GM11168 (cell line): ENCODE results near the gene SPRYD4.
"Not testable (repeated sequence)": the region's sequence is repeated elsewhere in the genome, so short reads cannot be mapped to it uniquely, and the experiment has no call there.

ENCODE experiments used
- in situ Hi-C: fragments of 300-500 bp; cut with MboI; formaldehyde crosslinking; loops from one replicate; pipeline ENCODE4 v1.12.0; 2022; ENCODE audit warnings: low sequenced_read_pairs; ENCODE audit not compliant: unreplicated experiment

Gene SPRYD4

GRCh38 chr12:56476143-56476542 lies 7.8 kb downstream of the SPRYD4 start:
- in situ Hi-C loops = no loop called here

GRCh38 chr12:56476972-56477432 lies 8.6 kb downstream of the SPRYD4 start:
- in situ Hi-C loops = no loop called here

GRCh38 chr12:56477521-56478225 lies 9.3 kb downstream of the SPRYD4 start:
- in situ Hi-C loops = no loop called here

- in situ Hi-C loops = no loop called here
These were observed 11.2 kb downstream of the SPRYD4 start for GRCh38 chr12:56479625-56480024.

- in situ Hi-C loops = no loop called here
These were observed 16.2 kb downstream of the SPRYD4 start for GRCh38 chr12:56484566-56484965.

- in situ Hi-C loops = no loop called here
These were observed 18.3 kb downstream of the SPRYD4 start for GRCh38 chr12:56486694-56487093.

- in situ Hi-C loops = no loop called here
These were observed 19.2 kb downstream of the SPRYD4 start for GRCh38 chr12:56487448-56488040.

- in situ Hi-C loops = no loop called here
These were observed 19.9 kb downstream of the SPRYD4 start, which contains the start of gene GLS2 for GRCh38 chr12:56488041-56488955. Gene GLS2, minus strand, starts transcription at chr12:56488161. Its CDS starts 43 bp downstream, at chr12:56488118.

- in situ Hi-C loops = no loop called here
These were observed 22.0 kb downstream of the SPRYD4 start for GRCh38 chr12:56490360-56490759.

- in situ Hi-C loops = not testable (repeated sequence)
These were observed 25.2 kb downstream of the SPRYD4 start for GRCh38 chr12:56493409-56494105.

GRCh38 chr12:56494106-56494415 lies 25.7 kb downstream of the SPRYD4 start:
- in situ Hi-C loops = not testable (repeated sequence)

GRCh38 chr12:56494481-56494880 lies 26.1 kb downstream of the SPRYD4 start:
- in situ Hi-C loops = not testable (repeated sequence)

- in situ Hi-C loops = not testable (repeated sequence)
These were observed 28.3 kb downstream of the SPRYD4 start for GRCh38 chr12:56496704-56497103.

- in situ Hi-C loops = not testable (repeated sequence)
These were observed 29.9 kb downstream of the SPRYD4 start for GRCh38 chr12:56498126-56498902.

- in situ Hi-C loops = not testable (repeated sequence)
These were observed 31.1 kb downstream of the SPRYD4 start for GRCh38 chr12:56499452-56499851.

GRCh38 chr12:56499879-56500278 lies 31.5 kb downstream of the SPRYD4 start:
- in situ Hi-C loops = not testable (repeated sequence)

- in situ Hi-C loops = loop anchor here (5.0 kb wide), 1 partner anchor 67 kb away; no protein-coding TSS in a partner anchor
These were observed 42.4 kb downstream of the SPRYD4 start for GRCh38 chr12:56510786-56511185.

GRCh38 chr12:56514014-56514318 lies 45.6 kb downstream of the SPRYD4 start:
- in situ Hi-C loops = loop anchor here (5.0 kb wide), 1 partner anchor 63 kb away; no protein-coding TSS in a partner anchor

GRCh38 chr12:56517854-56518253 lies 49.5 kb downstream of the SPRYD4 start:
- in situ Hi-C loops = no loop called here

GRCh38 chr12:56518570-56518969 lies 50.2 kb downstream of the SPRYD4 start:
- in situ Hi-C loops = no loop called here
